Measurements from ENCODE around the gene SPIN2B. TPM values are rescaled to one million over a fixed set of nuclear protein-coding genes. Genes with fewer than 3 reads are reported as not detected.
"Not testable (repeated sequence)": the region's sequence is repeated elsewhere in the genome, so short reads cannot be mapped to it uniquely, and the experiment has no call there.

Gene SPIN2B
- total and polyA plus RNA-seq, 2 of the 13 experiments (the other 11 are each of a cell fraction or from before 2014, with no cell fraction given): 7.9 to 10.4 TPM

DNA sequence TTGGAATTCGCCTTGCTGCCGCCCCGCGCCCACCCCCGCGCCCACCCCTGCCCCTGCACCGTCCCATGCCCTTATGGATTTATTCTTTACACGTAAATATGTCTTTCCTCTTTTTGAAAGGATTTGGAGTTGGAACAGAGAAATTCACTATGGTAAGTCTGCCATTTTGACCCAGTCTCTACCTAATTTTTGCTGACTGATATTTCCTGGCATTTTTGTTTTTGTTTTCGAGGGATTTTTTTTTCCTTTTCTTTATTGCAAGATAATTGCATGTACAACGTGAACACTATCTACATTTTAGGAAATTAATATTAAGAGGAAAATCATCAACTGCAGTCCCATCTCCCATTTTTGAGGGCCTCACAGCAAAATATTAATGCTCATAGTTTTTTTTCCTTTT, 468 bp upstream of the SPIN2B start:
- H3K4me3 ChIP-seq (replicated peaks in 1 of 3; ENCODE audit: insufficient read depth in 1 of 3, low read depth in 2 of 3, low read length in 3 of 3): peak overlapping the region; percentile 48 to 80 (median 57)
- H2AFZ ChIP-seq (ENCODE audit: low read length): no peak overlapping the region
- ATAC-seq: no peak
- POLR2A ChIA-PET: interaction anchor here (1.0 to 1.1 kb wide), 2 partner anchors 126 to 165 kb away, joined by 6 to 8 read pairs; partner anchors contain the start of genes FAAH2 and SPIN3
- intact Hi-C loops (cut with micrococcal nuclease; ENCODE audit: unreplicated experiment): loop anchor here (10.0 kb wide), 1 partner anchor 127 kb away; the partner anchor contains the start of gene SPIN3
- H4K20me1 ChIP-seq (ENCODE audit: insufficient read depth, low read length): no peaks in the 10 kb centered on the region
- peak overlapping the region; percentile 80 for H3K9ac ChIP-seq (ENCODE audit: insufficient read depth, low read depth, low read length)
- no peak for FAIRE-seq
- H3K27me3 ChIP-seq (ENCODE audit: control insufficient read depth in 1 of 2, insufficient read depth in 2 of 2, low read length in 2 of 2): no peaks in the 10 kb centered on the region
- CTCF ChIA-PET (ENCODE audit: low intra/inter-chr PET ratio, low total read pairs): no interaction called here
- in situ Hi-C loops (cut with HindIII; ENCODE audit: extremely low pct_ligation_motif_present, low pct_unique_long_range_greater_than_20kb): no loop called here
- no peak for DNase-seq (ENCODE audit: low spot score)
- no peaks in the 10 kb centered on the region for H3K4me1 ChIP-seq (ENCODE audit: insufficient read depth, low read length)
- BruUV-seq (replicated peaks): no TSS peak
- no peaks in the 10 kb centered on the region for H3K79me2 ChIP-seq (ENCODE audit: insufficient read depth, low read length)
- H3K4me2 ChIP-seq (ENCODE audit: low read depth, low read length): peak overlapping the region; percentile 47
- under 1% methylated on average over 10 of the region's 10 CpGs for WGBS (ENCODE audit: low lambda C conversion rate)
- no peaks in the 10 kb centered on the region for H3K36me3 ChIP-seq (replicated peaks in 1 of 2; ENCODE audit: control insufficient read depth in 1 of 2, insufficient read depth in 2 of 2, low read length in 2 of 2)
- H3K9me3 ChIP-seq (ENCODE audit: low read length): no peaks in the 10 kb centered on the region
- TF ChIP-seq JUND (CRISPR knock-in tag; IDR thresholded peaks at IDR 0.05) (no peak), HDAC6 (IDR thresholded peaks at IDR 0.05; ENCODE audit: low read depth, low read length) (no peak), NFRKB (IDR thresholded peaks at IDR 0.05) (no peak), RARA (CRISPR knock-in tag; IDR thresholded peaks at IDR 0.05) (no peak), ZKSCAN5 (CRISPR knock-in tag; IDR thresholded peaks at IDR 0.05) (no peak), ZNF251 (CRISPR knock-in tag; IDR thresholded peaks at IDR 0.05) (no peak), POLR2G (IDR thresholded peaks at IDR 0.05; ENCODE audit: low read depth, low read length) (no peak), MAFF (IDR thresholded peaks at IDR 0.05; ENCODE audit: low read depth, low read length) (peak; percentile 32; the same call in 1 of the 2 replicates), MAFK (conservative IDR thresholded peaks at IDR 0.05 in 1 of 2, IDR thresholded peaks at IDR 0.05 in 1 of 2; ENCODE audit: low read length in 2 of 2) (peak; percentile 15 to 35; a peak in 1 of 4 replicates)
- peak overlapping the region; percentile 85 for H3K27ac ChIP-seq (ENCODE audit: extremely low read length, insufficient read depth, low read length)

DNA sequence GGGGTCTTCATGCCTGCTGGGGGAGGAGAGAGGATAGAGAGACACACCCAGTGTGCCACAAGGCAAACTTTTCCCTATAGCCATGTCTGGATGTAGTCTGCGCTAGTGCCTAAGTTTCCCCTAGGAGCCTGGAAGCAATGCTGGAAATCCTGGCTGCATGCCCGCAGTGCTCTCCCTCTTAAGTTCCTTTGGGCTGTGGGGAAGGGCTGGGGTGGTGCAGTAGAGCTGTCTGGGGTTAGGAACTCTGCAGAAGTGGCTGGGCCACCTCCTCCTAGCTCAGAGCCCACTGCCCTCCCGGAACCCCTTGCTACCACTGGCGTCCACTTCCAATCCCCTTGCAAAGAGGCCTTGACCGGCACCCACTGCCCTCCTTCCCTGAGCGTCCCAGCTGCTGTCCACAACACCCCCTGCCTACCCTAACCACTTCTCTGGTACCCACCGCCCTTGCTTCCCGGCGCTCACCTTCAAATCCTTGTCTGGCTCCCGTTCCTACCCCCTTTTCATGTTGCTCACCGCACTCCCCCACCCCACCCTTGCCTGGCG, 658 bp downstream of the SPIN2B start:
- intact Hi-C loops (cut with micrococcal nuclease; ENCODE audit: unreplicated experiment): loop anchor here (10.0 kb wide), 1 partner anchor 126 kb away; the partner anchor contains the start of gene SPIN3
- TSS peak; percentile 49 for BruUV-seq (replicated peaks)
- CTCF ChIA-PET (ENCODE audit: low intra/inter-chr PET ratio, low total read pairs); H2AFZ ChIP-seq (ENCODE audit: low read length); in situ Hi-C loops (cut with HindIII; ENCODE audit: extremely low pct_ligation_motif_present, low pct_unique_long_range_greater_than_20kb); FAIRE-seq; H3K4me1 ChIP-seq (ENCODE audit: insufficient read depth, low read length); H3K79me2 ChIP-seq (ENCODE audit: insufficient read depth, low read length); DNase-seq (ENCODE audit: low spot score); H4K20me1 ChIP-seq (ENCODE audit: insufficient read depth, low read length); H3K9me3 ChIP-seq (ENCODE audit: low read length); H3K27me3 ChIP-seq (ENCODE audit: control insufficient read depth in 1 of 2, insufficient read depth in 2 of 2, low read length in 2 of 2); H3K36me3 ChIP-seq (replicated peaks in 1 of 2; ENCODE audit: control insufficient read depth in 1 of 2, insufficient read depth in 2 of 2, low read length in 2 of 2): not testable (repeated sequence)
- WGBS (ENCODE audit: low lambda C conversion rate): 0% methylated on average over 7 of the region's 12 CpGs
- peak; percentile 19; the same call in 2 of the 3 replicates for ATAC-seq
- peak overlapping the region; percentile 85 for H3K27ac ChIP-seq (ENCODE audit: extremely low read length, insufficient read depth, low read length)
- POLR2A ChIA-PET: interaction anchor here (1.1 kb wide), 1 partner anchor 125 kb away, joined by 8 read pairs; the partner anchor contains the start of gene SPIN3
- peak overlapping the region; percentile 80 for H3K9ac ChIP-seq (ENCODE audit: insufficient read depth, low read depth, low read length)
- H3K4me2 ChIP-seq (ENCODE audit: low read depth, low read length): peak overlapping the region; percentile 51
- peak overlapping the region; percentile 45 to 80 (median 59); a peak in 5 of 6 replicates for H3K4me3 ChIP-seq (replicated peaks in 1 of 3; ENCODE audit: insufficient read depth in 1 of 3, low read depth in 2 of 3, low read length in 3 of 3)
